ENCODE measurements around the gene SLC18A3. TPM values are rescaled to one million over a fixed set of nuclear protein-coding genes. Genes with fewer than 3 reads are reported as not detected.

SLC18A3 gene
- total RNA-seq, 1 experiment from 2014 or later: not detected

DNA sequence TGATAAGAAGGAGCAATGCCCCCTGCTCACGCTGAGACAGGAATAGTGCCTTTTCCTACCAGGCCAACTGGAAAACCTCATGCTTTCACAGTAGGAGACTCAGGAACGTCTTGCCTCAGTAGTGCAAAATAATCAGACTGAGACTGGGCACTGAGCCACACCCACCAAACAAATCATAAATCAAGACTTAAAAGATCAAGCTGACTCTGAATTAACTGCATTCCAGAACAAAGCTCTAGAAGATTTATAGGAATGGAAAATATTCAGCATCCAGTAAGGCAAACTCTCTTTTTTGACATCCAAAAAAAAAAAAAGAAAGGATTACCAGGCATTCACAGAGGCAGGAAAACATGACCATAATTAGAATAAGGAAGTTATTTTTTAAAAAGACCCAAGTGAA, 30.5 kb upstream of the SLC18A3 start:
- Histone ChIP-seq H2BK15ac (ENCODE audit: low read depth, low read length) (no peak overlapping the region), H3K27me3 (ENCODE audit: insufficient read depth, low read length) (no peaks in the 10 kb centered on the region), H3K9ac (ENCODE audit: extremely low read depth, insufficient read length, low read length) (no peak overlapping the region), H2BK20ac (ENCODE audit: low read depth, low read length, poor library complexity, severe bottlenecking) (no peak overlapping the region), H3K27ac (ENCODE audit: insufficient read length, low read depth, low read length) (no peak overlapping the region), H2BK120ac (ENCODE audit: low read depth, low read length, poor library complexity, severe bottlenecking) (no peak overlapping the region), H4K8ac (replicated peaks; ENCODE audit: insufficient read length, low read depth, low read length) (no peak overlapping the region), H3K4me2 (ENCODE audit: insufficient read depth, insufficient read length, low read length) (no peak overlapping the region), H3K79me2 (ENCODE audit: insufficient read depth, low read length) (no peaks in the 10 kb centered on the region), H3K9me3 (ENCODE audit: control insufficient read depth, low read depth, low read length) (no peaks in the 10 kb centered on the region), H3K14ac (ENCODE audit: insufficient read depth, low read length) (no peak overlapping the region), H2BK12ac (ENCODE audit: insufficient read length, low read depth, low read length) (no peak overlapping the region), H3K23ac (ENCODE audit: insufficient read length, low read depth, low read length) (no peak overlapping the region), H2AK5ac (ENCODE audit: insufficient read length, low read length) (no peak overlapping the region), H3K18ac (ENCODE audit: insufficient read length, low read depth, low read length) (no peak overlapping the region), H4K91ac (ENCODE audit: insufficient read length, low read depth, low read length) (no peak overlapping the region), H2BK5ac (ENCODE audit: insufficient read length, low read length) (no peak overlapping the region), H3K56ac (ENCODE audit: insufficient read length, low read depth, low read length) (no peak overlapping the region), H4K20me1 (ENCODE audit: control insufficient read depth, insufficient read depth, insufficient read length) (no peaks in the 10 kb centered on the region), H3K4ac (ENCODE audit: low read depth, low read length) (no peak overlapping the region), H3K23me2 (ENCODE audit: insufficient read length, low read depth, low read length, poor library complexity, severe bottlenecking) (no peaks in the 10 kb centered on the region), H2AFZ (ENCODE audit: low read length) (no peak overlapping the region), H4K5ac (ENCODE audit: insufficient read length, low read depth, low read length) (no peak overlapping the region), H3K79me1 (ENCODE audit: insufficient read depth, low read depth, low read length, poor library complexity, severe bottlenecking) (no peaks in the 10 kb centered on the region), H3K4me1 (ENCODE audit: insufficient read depth, low read length) (no peaks in the 10 kb centered on the region), H3T11ph (ENCODE audit: low read length) (no peak overlapping the region)
- whole genome bisulfite sequencing (ENCODE audit: extremely low coverage, insufficient read length, low lambda C conversion rate): no CpG with 5 or more reads among the region's 2 CpGs
- Mint-ChIP-seq H3K4me1 (no peaks in the 10 kb centered on the region; a peak in 1 of 4 replicates), H3K9me3 (no peaks in the 10 kb centered on the region; a peak in 1 of 5 replicates), H3K4me3 (no peak overlapping the region), H3K27me3 (ENCODE audit: low read depth) (peaks cover 12% of the 10 kb centered on the region), H3K36me3 (ENCODE audit: insufficient read depth in 1 of 3, low read depth in 3 of 3) (no peaks in the 10 kb centered on the region), H3K27ac (no peak overlapping the region)
- TF ChIP-seq CTCF (conservative IDR thresholded peaks at IDR 0.05): no peak
- DNase-seq: no peak

Measured in H9 (cell line).